DMS114 treated with DMSO at 0.1 percent for 48 hours (cell line): ENCODE measurements around the gene ICAM4.
"Not testable (repeated sequence)": the region's sequence is repeated elsewhere in the genome, so short reads cannot be mapped to it uniquely, and the experiment has no call there.

Source experiments
- DNase-seq: peaks from one replicate; lab custom pipeline; 2025; ENCODE audit not compliant: unreplicated experiment; lab: John Stamatoyannopoulos, UW

Gene ICAM4

GRCh38 chr19:10268071-10268470, 18.7 kb upstream of the ICAM4 start:
- no peak for DNase-seq

GRCh38 chr19:10269333-10270179, 17.2 kb upstream of the ICAM4 start:
- DNase-seq, result peak; percentile 41

- DNase-seq, result no peak
Measured at GRCh38 chr19:10270180-10270615, 16.6 kb upstream of the ICAM4 start.

- DNase-seq, result no peak
Measured at GRCh38 chr19:10270616-10271394, 15.9 kb upstream of the ICAM4 start, which contains the start of gene ICAM1. TSS of gene ICAM1 (plus strand) at chr19:10271120. CDS start at chr19:10271160, 40 bp downstream.

GRCh38 chr19:10271543-10272086, 15.1 kb upstream of the ICAM4 start:
- DNase-seq, result no peak

GRCh38 chr19:10274589-10274988, 12.2 kb upstream of the ICAM4 start:
- no peak for DNase-seq

- DNase-seq, result no peak
Measured at GRCh38 chr19:10277795-10278589, 8.8 kb upstream of the ICAM4 start.

GRCh38 chr19:10278935-10279334, 7.8 kb upstream of the ICAM4 start:
- no peak for DNase-seq

GRCh38 chr19:10279737-10280442, 6.9 kb upstream of the ICAM4 start:
- no peak for DNase-seq

- DNase-seq, result not testable (repeated sequence)
Measured at GRCh38 chr19:10282043-10282442, 4.7 kb upstream of the ICAM4 start.

GRCh38 chr19:10283301-10284064, 3.3 kb upstream of the ICAM4 start:
- DNase-seq, result no peak

GRCh38 chr19:10284065-10284959, 2.4 kb upstream of the ICAM4 start:
- DNase-seq, result no peak

- no peak for DNase-seq
Measured at GRCh38 chr19:10284960-10285278, 1.8 kb upstream of the ICAM4 start.

- DNase-seq, result no peak
Measured at GRCh38 chr19:10285393-10285792, 1.4 kb upstream of the ICAM4 start.

- DNase-seq, result peak; percentile 52
Measured at GRCh38 chr19:10288662-10289166, 2.0 kb downstream of the ICAM4 start.

GRCh38 chr19:10289167-10289835, 2.5 kb downstream of the ICAM4 start:
- peak; percentile 62 for DNase-seq

GRCh38 chr19:10289836-10290356, 3.1 kb downstream of the ICAM4 start, which contains the start of gene ICAM5:
TSS of gene ICAM5 (plus strand) at chr19:10289952. CDS start at chr19:10290044, 92 bp downstream.
- no peak for DNase-seq
